Ovary (tissue), 9 donors: ENCODE measurements around the gene FYN. TPM values are rescaled to one million over a fixed set of nuclear protein-coding genes. Genes with fewer than 3 reads are reported as not detected.

Experiments used
- DNase-seq, 5 donors: peaks; one replicate each; pipeline ENCODE4 v3.0.0-alpha.2; 2019 to 2020
- H3K27ac ChIP-seq, 2 donors: fragments of 200-600 bp; one replicate each; pipeline versions ENCODE4 v1.5.1 to v1.8.0; 2019 to 2022
- H3K27me3 ChIP-seq: fragments of 200-600 bp; one replicate; pipeline ENCODE4 v1.8.0; 2022
- H3K36me3 ChIP-seq: fragments of 200-600 bp; sonication (generic); one replicate; pipeline ENCODE4 v1.5.1; 2019
- H3K4me1 ChIP-seq: one replicate; pipeline ENCODE4 v1.8.1; 2013; ENCODE audit warnings: mild to moderate bottlenecking, moderate library complexity; ENCODE audit not compliant: insufficient read depth
- H3K4me3 ChIP-seq: fragments of 200-600 bp; sonication (generic); one replicate; pipeline ENCODE4 v1.5.1; 2017
- H3K9me3 ChIP-seq, 2 donors: fragments of 200-600 bp in 1 of 2; sonication (generic) in 1 of 2; one replicate each; pipeline versions ENCODE4 v1.5.1 to v1.8.1; 2013 to 2019; ENCODE audit warnings: mild to moderate bottlenecking in 1 of 2, moderate library complexity in 1 of 2
- CTCF ChIP-seq, 3 donors: fragments of 450-650 bp in 2 of 3; fragments of 200-600 bp in 1 of 3; IDR thresholded peaks; one replicate each; pipeline versions ENCODE4 v1.5.1 to v1.8.0; 2016 to 2022; ENCODE audit warnings: antibody characterized with exemption in 3 of 3, mild to moderate bottlenecking in 1 of 3
- EP300 ChIP-seq: sonication (generic); formaldehyde crosslinking; IDR thresholded peaks from one replicate; pipeline ENCODE4 v1.6.1; 2017; ENCODE audit warnings: antibody characterized with exemption
- POLR2A ChIP-seq: fragments of 450-650 bp; IDR thresholded peaks from one replicate; pipeline ENCODE4 v1.6.1; 2017; ENCODE audit warnings: antibody characterized with exemption, mild to moderate bottlenecking, moderate library complexity
- WGBS, 3 donors: extraction: QIAGEN DNeasy Blood & Tissue Kit in 1 of 3; methylation state at CpG; one replicate each; pipeline versions ENCODE4 v1.1.5 to v1.1.7; 2013 to 2017; 5-methylcytosine and 5-hydroxymethylcytosine counted together
- intact Hi-C, 4 donors: fragments of 100-400 bp; cut with DNase I; formaldehyde crosslinking; loops; one replicate each; pipeline versions ENCODE4 v1.11.0 to v1.15.1; 2022 to 2023
- polyA plus RNA-seq, 2 donors: library from polyadenylated mRNA; stranded (reverse); fragments of 200-250 nt in 1 of 2; fragments of 350-450 nt in 1 of 2; fragmentation: Illumina TruSeq in 1 of 2; extraction: RNeasy Lipid Tissue Mini Kit (QIAGEN cat#74804) in 1 of 2; gene quantifications; one replicate each; pipeline ENCODE4 v1.2.3, GENCODE V29; 2013 to 2014
- total RNA-seq, 7 donors: library from RNA; depleted of rRNA in 2 of 7; stranded (reverse); fragments of >200 nt in 2 of 7; fragmentation: NEBNext Ultra II Directional in 3 of 7; extraction: Animal tissue kit (Norgen Biotek cat#: 25700) in 3 of 7; gene quantifications; one replicate each; pipeline versions ENCODE4 v1.1.0 to v1.2.4, GENCODE V29; 2016 to 2023
- donor health status: DM: no; HTN: no; CAD: no; lungs with moderate emphysema.
- donor health status: DM: no; HTN: no; CAD: no.
- donor health status: Bipolar disorder and iron deficiency.
- donor health status: DM: yes; HTN: yes; CAD: no.
- donor health status: DM: no; HTN: no; CAD: no.
- donor health status: DM: yes; HTN: yes; CAD: no.

Gene FYN
- total and polyA plus RNA-seq, 9 donors = 37.2 to 116 (median 72.7) TPM

GRCh38 chr6:111725446-111726112 is 147.7 kb downstream of the FYN start:
- no peak for DNase-seq
- Histone ChIP-seq H3K4me1 (peaks cover 2% of the 10 kb centered on the region), H3K27ac (no peak overlapping the region), H3K36me3 (no peaks in the 10 kb centered on the region), H3K9me3 (no peaks in the 10 kb centered on the region), H3K4me3 (no peak overlapping the region), H3K27me3 (no peaks in the 10 kb centered on the region)
- 81 to 90% (median 86%) methylated on average over 7 of the region's 7 CpGs for WGBS, 3 donors
- no peak for TF ChIP-seq CTCF (IDR thresholded peaks at IDR 0.05)
- no peak for TF ChIP-seq POLR2A
- no peak for TF ChIP-seq EP300
- intact Hi-C loops = no loop called here

GRCh38 chr6:111724505-111724904 is 148.7 kb downstream of the FYN start:
- 76 to 80% (median 79%) methylated on average over 3 of the region's 3 CpGs for WGBS, 3 donors
- DNase-seq = no peak
- Histone ChIP-seq H3K9me3 (no peaks in the 10 kb centered on the region), H3K36me3 (no peaks in the 10 kb centered on the region), H3K27ac (no peak overlapping the region), H3K27me3 (no peaks in the 10 kb centered on the region), H3K4me1 (peaks cover 2% of the 10 kb centered on the region), H3K4me3 (no peak overlapping the region)
- intact Hi-C loops = no loop called here
- no peak for TF ChIP-seq POLR2A
- TF ChIP-seq CTCF (IDR thresholded peaks at IDR 0.05) = no peak
- TF ChIP-seq EP300 = no peak

GRCh38 chr6:111724039-111724438 is 149.2 kb downstream of the FYN start:
- WGBS, 3 donors = 96 to 97% (median 96%) methylated on average over 5 of the region's 5 CpGs
- intact Hi-C loops = no loop called here
- no peaks in the 10 kb centered on the region for H3K36me3 ChIP-seq
- H3K27me3 ChIP-seq = no peaks in the 10 kb centered on the region
- H3K9me3 ChIP-seq = no peaks in the 10 kb centered on the region
- H3K4me3 ChIP-seq = no peak overlapping the region
- H3K27ac ChIP-seq = no peak overlapping the region
- H3K4me1 ChIP-seq = peaks cover 2% of the 10 kb centered on the region
- TF ChIP-seq CTCF (IDR thresholded peaks at IDR 0.05) = no peak
- TF ChIP-seq POLR2A = no peak
- TF ChIP-seq EP300 = no peak
- DNase-seq = no peak

GRCh38 chr6:111723412-111723970 is 149.8 kb downstream of the FYN start:
- no peak for DNase-seq
- no peak overlapping the region for H3K4me3 ChIP-seq
- no peaks in the 10 kb centered on the region for H3K36me3 ChIP-seq
- no peaks in the 10 kb centered on the region for H3K9me3 ChIP-seq
- 89 to 90% (median 89%) methylated on average over 7 of the region's 7 CpGs for WGBS, 3 donors
- TF ChIP-seq POLR2A (no peak), EP300 (no peak), CTCF (IDR thresholded peaks at IDR 0.05) (no peak)
- H3K27me3 ChIP-seq = no peaks in the 10 kb centered on the region
- H3K27ac ChIP-seq = no peak overlapping the region
- intact Hi-C loops = no loop called here
- H3K4me1 ChIP-seq = peaks cover 2% of the 10 kb centered on the region
